ENCODE data around the gene RCOR1.

RCOR1 gene

DNA sequence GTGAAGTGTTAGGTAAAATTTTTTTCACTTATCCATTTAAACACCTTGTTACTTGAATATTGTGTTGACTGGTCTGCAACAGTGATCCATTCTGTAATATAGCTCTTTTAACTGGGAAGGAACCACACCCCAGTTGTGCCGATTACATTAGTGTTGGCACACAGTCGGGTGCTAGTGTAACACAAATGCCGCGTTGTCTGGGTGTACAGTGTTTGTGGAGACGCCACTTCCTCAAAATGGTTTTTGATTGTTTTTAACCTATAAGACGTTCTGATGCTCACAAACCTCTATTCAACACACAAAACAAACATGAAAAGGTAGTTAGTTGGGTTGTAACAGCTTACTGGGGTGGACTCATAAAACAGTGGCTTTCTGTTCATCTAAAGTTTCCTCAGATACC is 136.8 kb downstream of the RCOR1 start:
- no peak for DNase-seq

DNA sequence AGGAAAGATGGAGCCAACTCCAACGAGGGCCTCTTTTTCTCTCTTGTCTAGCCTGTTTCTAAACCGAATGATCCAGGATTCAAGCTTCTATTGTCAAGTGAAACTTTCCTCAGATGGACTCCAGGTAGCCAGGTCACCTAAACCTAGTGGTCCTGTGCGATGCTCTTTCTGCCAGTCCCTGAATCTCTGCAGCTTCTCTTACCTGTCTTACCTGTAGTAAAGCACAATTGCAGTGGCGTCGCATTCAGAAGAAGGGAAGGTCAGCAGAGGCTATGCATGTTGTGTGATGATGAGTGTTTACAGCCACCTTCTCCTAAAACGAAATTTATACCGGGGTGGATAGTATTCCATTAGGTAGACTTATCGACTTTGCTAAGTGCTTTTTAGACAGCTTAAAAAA is 137.4 kb downstream of the RCOR1 start:
- DNase-seq: no peak

DNA sequence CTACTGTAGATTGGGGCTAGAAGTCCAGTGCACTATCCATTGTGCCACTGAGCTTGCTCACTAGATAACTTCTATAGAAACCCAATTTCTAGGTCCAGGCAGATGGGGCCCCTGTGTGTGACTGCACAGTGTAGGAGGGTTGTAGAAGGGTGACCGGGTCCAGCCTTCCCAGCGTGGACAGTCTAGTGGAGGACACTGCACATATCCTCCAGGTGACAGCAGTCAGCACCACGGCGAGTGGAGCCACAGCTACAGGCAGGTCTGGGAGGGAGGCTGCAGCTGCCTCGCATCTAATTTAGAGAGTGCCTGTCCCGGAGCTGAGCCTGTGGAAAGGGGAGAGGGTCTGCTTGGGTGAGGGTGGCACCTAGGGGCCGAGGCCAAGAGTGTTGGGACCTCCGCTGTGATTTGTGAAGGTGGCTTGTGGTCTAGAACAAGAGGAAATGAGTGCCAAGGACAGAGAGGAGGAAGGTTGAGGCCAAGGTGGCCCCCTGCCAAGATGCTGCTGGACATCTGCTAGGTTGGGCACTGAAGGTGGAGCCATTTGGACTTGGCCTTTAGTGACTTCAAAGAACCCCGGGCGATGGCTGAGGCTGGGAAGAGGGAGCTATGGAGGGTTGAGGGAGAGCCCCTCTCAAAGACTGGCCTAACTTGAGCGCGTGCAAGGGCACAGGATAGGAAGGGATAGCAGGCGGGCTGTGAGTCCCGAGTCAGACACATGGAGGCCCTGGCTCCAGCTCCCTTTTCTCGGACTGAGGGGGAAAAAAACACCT is 138.8 kb downstream of the RCOR1 start:
- no peak for DNase-seq

DNA sequence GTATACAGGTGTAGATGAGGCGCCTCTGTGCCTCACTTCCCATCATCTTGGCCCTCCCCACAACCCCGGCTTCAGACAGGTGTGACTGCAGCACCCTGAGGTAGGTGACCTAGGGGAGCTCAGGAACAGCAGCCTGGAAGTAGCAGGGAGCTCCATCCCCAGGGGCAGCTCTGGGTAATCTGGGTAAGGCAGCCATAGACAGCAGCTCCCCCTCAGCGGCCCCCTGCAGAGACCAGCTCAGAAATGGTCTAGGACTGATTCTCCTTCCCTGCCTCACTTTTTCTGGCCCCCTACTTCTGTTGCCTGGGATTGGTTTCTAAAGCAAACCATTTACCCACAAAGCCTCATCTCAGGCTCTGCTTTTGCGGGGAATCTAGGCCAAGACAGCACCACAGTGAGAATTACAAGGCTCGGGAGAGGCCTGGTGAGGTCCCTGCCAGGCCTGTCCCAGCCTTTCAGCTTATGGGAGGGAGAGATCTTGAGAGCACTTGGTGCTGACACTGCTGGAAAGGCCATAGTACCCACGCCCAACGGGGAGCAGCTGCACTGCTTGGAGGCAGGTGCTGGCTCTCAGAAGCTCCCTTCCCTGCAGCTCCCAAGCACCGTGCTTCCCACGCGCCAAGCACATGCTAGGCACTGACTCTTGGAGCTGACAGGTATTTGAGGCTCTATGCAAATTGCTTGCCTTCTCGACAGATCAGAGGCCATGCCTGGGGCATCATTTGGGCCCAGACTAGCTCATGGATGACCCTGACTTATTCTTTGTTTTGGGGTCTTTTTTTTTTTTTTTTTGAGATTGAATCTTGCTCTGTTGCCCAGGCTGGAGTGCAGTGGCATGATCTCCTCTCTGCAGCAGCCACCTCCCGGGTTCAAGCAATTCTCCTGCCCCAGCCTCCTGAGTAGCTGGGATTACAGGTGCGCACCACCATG is 139.7 kb downstream of the RCOR1 start:
- no peak for DNase-seq

DNA sequence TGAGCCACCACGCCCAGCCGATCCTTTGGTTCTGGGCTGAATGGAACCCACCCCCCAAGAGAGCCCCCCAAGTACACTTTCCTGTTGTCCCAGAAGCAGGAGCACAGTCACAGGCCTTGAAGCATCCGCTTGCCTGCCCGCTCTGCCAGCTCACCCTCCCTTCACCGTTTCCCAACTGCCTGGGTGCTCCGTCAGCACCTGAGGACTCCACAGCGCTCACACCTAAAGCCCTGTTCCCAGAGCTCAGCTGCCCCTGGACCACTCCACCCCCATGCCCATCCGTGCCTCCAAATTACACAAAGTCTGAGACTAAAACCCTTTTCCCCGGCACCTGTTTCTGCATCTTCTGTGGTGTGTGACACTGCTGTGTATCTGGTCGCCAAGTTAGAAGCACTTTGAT is 140.5 kb downstream of the RCOR1 start:
- DNase-seq: no peak

DNA sequence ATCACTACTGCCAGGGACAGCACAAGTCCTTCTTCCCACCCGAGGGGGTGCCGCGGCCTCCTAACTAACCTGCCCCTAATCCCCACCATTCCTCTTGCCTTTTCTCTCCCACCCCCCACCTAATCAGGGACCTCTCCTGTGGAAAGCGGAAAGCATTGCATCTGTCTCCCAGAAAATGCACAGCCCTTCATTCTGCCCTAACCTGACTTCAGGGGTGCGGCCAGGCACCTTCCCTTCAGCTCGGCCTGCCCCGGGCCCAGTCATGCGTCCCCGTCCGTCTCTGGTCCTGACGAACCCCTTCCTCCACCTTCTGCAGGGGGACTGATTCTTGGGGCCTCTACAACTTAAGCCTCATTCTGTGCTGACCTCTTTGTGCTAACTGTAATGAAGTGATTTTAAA is 140.9 kb downstream of the RCOR1 start:
- no peak for DNase-seq

DNA sequence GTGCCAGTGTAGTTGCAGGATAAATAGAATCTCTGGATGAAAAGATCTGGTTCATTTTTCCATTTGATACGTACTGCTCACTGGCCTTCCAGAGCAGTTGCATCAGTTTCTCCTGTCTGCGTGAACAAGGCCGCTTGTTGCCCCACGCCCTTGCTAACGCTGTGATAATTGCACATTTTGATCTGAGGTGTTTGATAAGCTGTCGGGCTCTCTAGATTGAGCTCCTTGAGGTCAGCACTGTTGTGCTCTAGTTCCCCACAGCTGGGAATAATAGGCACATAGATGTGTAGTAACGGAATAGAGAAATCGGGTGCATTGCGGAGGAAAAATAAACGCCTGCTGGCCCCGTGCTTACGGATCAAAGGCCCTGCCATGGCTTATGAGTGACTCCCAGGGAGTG is 142.0 kb downstream of the RCOR1 start:
- DNase-seq: no peak

DNA sequence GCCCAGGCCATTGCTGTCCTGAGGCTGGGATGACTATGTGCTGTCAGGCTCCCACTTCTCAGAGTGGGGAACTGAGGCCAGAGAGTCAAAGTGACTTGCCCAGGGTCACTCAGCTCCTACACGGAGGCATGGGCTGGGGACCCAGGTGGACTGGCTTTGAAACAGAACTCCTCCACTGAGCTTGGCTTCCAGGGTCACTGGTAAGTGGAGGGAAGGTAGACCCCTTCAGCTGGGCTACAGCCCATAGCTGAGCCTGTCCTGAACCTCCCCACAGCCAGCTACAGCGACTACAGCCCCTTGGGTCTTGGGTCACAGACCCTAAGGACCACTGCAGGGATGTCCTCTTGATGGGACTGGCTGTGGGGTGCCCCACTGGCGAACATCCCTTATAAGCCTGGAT is 144.5 kb downstream of the RCOR1 start:
- DNase-seq: no peak

DNA sequence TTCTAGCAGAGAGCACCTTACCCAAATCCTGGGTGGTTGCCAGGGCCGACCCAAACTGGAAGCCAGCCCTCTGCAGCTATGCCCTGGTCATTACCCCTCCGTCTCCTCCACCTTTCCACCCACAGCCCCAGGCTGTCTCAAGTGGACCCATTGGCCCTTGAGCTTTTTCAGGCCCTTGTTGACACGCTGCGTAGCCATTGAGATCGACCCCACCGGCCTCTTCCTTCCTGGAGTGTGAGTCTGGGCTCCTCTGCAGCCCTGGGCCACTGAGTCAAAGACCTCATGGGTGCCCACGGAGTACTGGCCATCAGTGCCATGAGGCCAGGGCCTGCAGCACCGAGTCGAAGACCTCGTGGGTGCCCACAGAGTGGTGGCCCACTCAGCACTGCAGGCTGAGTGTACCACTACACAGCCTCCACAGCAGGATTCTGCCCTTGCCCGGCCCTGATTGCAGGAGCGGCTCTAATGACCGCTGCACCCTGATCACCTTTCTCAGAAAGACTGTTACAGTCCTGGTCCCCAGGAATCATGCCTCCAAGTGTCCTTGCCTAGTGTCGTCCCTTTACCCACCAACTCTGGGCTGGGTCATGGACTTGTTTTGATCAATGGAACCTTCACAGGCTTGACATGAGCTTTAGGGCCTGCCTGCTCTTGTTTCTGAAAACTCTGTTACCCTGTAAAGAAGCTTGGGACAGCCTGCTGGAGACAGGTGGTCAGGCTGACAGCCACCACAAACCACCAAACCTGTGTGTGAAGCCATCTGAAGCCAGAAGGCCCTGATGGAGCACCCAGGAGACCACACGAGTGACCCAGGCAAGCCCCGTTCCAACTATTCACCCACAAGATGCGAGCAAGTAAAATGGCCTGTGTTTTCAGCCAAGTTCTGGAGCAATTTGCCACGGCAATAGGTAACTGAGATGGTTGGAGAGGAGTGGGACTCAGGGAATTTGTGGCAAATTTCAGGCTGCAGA is 145.2 kb downstream of the RCOR1 start:
- DNase-seq: no peak

DNA sequence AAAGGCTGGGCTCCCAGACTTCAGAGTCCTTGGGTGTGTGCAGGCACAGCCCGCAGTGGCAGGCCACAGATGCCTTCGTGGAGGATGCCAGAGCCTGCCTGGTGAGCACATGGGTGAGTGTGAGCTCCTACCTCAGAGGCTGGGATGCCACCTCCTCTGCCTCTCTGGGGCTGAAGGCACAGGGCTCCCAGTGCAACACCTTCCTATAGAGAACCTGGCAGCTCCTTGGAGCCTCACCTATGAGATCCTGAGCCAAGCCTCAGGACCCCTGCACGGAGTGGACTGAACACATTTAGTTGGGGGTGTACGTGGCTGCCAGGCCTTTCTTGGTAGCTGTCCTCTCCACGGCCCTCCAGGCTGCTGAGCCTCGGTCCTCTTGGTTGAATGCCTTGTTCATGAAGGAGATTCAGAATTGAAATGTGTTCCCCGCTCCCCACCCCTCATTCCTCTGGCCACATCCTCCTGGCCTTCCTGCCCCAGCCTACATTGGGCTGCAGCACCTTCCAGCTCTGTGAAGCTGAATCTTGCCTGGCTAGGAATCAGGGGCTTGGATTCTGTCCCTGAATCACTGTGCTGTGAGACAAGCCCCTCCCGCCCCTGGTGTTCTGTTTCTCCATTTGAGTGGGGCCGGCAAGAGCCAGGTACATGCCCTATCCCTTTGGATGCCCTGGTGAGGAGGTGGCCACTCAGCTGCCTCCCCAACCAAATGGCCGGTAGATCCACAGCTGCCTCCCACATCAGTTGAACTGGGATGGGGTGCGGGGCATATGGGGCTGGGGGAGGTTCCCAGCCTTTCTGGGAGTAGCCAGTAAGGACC is 146.1 kb downstream of the RCOR1 start:
- DNase-seq: no peak

DNA sequence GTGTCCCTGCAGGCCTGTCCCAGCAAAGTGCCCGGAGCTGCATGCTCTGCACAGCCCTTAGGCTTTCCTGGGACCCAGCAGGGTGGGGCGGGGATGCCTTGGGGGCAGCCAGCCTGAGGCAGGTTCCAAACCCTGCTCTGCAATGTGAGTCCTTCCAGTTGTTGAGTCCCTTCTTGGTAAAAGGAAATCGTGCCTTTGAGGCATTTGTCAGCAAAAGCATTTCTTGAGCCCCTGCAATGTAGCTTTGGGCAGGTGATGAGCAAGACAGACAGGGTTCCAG is 146.7 kb downstream of the RCOR1 start:
- no peak for DNase-seq

DNA sequence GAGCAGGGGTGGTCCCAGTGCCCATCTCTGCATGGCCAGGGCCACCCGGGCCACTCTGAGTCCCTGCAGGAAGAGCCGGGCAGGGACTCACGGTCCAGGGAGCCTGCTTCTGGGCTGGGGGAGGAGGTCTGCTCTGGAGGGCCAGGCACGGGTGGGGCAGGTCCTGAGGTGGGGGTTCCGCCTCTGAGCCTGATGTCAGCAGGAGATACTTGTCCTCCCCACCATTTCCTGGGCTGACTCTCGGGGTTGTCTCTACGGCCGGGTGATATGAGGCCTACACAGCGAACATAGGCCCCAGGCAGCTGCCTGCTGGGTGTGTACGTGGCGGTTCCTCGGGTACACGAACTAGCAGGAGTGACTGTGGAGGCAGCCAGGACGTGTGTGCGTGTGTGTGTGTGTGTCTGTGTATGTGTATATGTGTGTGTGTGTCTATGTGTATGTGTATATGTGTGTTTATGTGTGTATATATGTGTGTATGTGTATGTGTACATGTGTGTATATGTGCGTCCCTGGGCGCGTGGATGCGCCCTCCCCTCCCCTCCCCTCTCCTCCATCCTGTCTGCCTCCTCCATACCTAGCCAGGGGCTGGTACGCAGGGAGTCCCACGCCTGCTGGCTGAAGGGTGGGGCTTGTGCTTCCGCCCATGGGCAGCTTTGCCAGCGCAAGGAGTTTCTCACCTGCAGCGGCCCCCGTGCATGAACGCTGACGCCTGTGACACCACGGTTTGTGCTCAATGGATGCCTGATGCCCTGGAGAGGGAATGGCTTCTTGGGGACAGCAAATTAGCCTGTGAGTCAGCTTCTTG is 154.4 kb downstream of the RCOR1 start:
- no peak for DNase-seq

DNA sequence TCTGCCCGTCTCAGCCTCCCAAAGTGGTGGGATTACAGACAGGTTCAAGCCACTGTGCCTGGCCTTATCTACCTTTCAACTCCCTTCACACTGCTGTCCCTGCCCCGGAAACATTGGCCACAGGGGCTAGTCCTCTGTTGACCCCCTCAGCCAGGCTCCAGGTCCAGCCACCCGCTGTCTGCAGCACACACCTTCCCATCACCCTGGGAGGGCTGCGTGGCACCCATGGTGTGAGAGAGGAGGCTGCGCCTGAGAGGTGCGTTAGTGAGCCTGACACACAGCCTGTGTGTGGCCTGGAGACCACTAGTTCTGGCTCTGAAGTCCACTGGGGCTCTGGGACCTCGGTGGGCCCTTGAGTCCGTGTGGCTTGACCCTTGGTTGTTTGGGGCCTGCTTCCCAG is 156.4 kb downstream of the RCOR1 start:
- no peak for DNase-seq

DNA sequence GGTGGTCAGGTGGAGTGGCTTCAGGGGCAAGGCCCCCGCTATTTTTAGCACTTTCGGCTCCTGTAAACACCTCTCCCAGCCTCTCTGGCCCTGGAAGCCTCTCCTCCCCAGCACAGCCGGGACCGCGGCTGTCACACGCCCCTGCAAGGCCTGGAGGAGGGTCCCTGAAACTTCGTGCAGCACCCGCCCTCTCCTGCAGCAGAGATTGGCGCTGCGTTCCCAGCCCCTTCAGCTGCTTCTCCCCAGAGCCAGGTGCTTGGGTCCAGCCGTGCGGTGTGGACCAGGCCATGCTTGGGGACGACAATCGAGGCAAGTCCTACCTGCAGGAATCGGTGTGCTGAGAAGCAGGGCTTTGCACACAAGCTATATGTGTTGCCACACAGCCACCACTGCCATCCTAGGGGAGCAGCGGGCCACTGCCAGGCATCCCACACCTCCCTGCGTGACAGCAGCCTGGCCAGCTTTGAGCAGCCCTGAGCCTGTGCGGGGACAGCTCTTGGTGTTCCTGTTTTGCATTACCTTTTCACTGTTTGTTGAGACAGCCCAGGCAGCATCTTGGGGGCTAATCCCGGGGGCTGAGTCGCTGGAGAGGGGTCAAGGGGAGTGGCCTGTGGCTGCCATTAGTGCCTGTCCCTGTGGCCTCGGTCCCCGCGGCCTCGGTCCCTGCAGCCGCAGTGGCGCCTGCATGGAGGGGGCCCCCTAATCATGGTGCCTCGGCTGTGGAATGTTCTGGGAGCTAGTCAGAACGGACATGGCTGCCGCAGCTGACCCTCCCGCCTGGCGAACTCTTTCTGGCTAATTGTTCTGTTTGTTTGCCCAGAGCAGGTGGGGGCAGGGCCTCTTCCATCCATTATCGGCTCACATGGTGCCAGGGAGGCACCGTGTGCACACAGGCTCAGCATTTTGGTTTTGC is 157.2 kb downstream of the RCOR1 start:
- no peak for DNase-seq

DNA sequence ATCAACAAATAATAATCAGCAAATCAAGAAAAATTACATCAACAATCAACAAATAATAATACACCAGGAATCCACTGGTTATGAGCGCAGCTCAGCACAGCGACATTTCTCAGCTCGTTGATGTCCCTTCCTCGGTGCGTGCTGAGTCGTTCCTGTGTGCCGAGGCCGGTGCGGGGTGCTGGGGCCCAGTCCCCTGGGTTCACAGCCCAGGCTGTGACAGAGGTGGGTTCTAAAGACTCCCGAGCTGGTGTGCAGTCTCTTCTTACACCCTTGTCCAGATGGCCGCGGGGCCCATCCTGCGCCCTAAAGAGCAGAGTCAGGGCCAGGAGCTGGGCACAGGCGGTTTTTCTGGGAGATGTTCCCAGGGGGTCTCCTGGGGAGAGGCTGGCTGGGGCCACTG is 157.9 kb downstream of the RCOR1 start:
- DNase-seq: no peak

DNA sequence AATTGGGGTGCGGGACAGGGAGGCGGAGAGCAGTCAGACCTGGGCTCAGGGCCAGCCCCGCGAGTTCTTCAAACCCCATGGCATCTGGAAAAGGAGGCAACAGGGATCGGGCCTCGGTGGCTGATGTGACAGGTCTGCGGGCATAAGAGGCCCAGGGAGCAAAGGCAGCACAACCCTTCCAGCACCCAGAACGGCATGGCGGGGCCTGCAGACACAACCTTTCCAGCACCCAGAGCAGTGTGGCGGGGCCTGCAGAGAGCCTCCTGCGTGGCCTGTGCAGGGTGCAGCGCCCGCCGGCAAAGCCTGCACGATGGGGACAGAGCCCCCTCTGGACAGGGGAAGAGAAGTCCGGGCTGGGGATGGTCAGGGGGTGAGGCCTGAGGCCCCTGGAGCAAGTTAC is 158.6 kb downstream of the RCOR1 start:
- no peak for DNase-seq

DNA sequence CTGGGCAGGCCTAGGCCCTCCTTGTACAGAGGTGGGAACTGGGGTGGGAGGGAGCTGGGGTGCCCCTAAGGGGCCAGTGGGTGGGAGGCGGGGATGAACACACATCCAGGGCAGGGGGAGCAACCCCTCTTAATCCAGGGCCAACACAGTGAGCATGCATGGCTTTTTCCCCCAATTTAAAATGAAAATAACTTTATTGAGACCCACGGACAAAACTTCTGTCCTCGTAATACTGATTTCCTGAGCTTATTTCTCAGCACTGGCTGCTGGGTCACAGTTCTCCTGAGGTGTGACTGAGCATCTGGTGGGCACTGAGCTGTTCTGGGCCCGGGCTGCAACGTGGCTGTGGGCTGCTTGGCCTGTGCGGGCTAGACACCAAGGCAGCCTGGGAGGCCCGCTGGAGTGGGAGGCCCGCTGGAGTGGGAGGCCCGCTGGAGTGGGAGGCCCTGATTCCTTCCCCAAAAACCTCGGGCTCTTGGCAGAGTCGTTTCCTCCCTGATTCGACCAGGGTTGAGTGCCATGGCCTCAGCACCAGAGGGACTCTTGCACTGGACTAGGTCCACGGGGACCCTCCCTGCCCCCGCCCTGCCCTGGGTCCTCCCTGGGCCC is 159.9 kb downstream of the RCOR1 start:
- DNase-seq: no peak

DNA sequence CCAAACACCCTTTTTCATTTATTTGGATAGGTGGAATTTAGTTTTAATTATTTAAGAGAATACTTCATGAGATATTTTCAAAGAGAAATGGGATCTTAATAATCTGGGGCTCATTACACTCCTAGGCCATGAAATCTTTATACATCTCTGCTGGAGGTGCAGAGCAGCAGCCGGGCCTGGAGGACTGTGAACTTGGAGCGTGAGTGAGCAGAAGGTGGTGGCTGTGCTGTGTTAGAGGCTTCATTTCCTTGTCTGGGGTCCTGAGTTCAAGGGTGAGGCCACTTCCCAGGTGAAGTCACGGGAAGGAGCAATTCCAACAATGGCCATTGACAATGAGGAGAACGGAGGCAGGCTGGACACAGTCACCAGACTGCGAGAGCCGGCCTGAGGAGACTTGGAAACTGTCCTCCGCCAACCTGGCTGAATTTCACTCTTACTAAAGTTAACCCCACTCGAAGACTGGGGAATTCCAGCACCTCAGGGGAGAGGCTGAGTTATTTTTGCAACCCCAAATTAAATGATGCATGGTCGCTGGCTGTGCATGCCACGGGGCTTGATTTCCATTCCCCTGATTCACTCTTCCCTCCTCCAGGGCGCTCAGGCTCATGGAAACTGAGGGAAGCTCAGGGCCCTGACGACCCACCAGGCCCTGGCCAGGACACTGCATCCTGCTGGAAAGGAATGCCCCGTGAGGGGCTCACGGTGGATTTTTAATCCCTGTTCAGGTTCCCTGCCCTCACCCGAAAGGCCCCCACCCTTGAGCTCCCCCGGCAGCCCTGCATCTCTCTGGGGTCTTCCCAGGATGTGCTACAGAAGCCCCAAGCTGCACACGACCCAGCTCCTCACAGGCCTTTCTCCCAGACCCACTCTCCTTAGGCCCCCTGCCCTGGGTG is 162.2 kb downstream of the RCOR1 start:
- DNase-seq: no peak

DNA sequence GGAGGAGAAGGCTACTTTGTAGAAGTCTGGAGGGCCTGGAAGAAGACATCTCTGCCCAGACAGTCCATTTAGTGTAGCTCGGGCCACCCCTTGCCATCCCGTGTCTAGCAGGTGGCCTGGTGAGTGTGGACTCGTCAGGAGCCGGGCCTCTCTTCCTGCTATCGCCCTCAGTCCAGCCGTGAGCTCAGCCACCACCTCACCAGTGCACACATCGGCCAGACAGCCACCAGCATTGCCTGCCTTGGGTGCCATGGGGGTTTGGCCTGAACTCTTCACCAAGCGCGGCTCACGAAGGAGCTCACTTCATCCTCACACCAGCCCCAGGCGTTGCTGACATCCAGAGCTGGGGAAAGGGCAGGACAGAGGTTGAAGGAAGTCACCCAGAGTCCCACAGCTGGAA is 165.2 kb downstream of the RCOR1 start:
- DNase-seq: no peak

Data from activated CD4-positive, alpha-beta T cell treated with anti-CD3 and anti-CD28 coated beads, Interleukin-10, Interleukin-2, amounts not matched to agents 100 ng/mL and 50 ng/mL, durations not matched to agents 16 hours and 8 hours (primary cell).